GM12892 (cell line): ENCODE measurements around the gene RAB20.

Source experiments
- DNase-seq: peaks from one replicate; pipeline ENCODE4 v3.0.0; 2011; ENCODE audit not compliant: insufficient read length
- FAIRE-seq: peaks from 2 replicates; lab custom pipeline; 2011; peaks lifted over from hg19 to GRCh38; lab: Jason Lieb, UNC
- POLR2A ChIP-seq: IDR thresholded peaks from 2 replicates; pipeline ENCODE4 v1.6.1; 2011; ENCODE audit warnings: low read depth, low read length, control low read depth
- POLR2AphosphoS5 ChIP-seq: IDR thresholded peaks from 2 replicates; pipeline ENCODE4 v1.6.1; 2011; ENCODE audit warnings: low read depth, low read length, control low read depth
- TAF1 ChIP-seq: IDR thresholded peaks from 2 replicates; pipeline ENCODE4 v1.6.1; 2011; ENCODE audit warnings: low read depth, mild to moderate bottlenecking, control low read depth, low read length, borderline replicate concordance

Gene RAB20

GRCh38 chr13:110549795-110550160, 11.7 kb downstream of the RAB20 start:
- DNase-seq (no peak), FAIRE-seq (no peak)
- TF ChIP-seq TAF1, result no peak
- no peak for TF ChIP-seq POLR2AphosphoS5
- TF ChIP-seq POLR2A, result no peak

GRCh38 chr13:110548891-110549794, 12.4 kb downstream of the RAB20 start:
- FAIRE-seq, result no peak
- TF ChIP-seq POLR2AphosphoS5 (no peak), POLR2A (no peak), TAF1 (no peak)
- DNase-seq, result no peak

GRCh38 chr13:110546926-110547325, 14.6 kb downstream of the RAB20 start:
- TF ChIP-seq POLR2A (no peak), TAF1 (no peak), POLR2AphosphoS5 (no peak)
- DNase-seq, result no peak
- no peak for FAIRE-seq

GRCh38 chr13:110546378-110546777, 15.1 kb downstream of the RAB20 start:
- TF ChIP-seq POLR2A (no peak), POLR2AphosphoS5 (no peak), TAF1 (no peak)
- FAIRE-seq (no peak), DNase-seq (no peak)

- no peak for TF ChIP-seq POLR2AphosphoS5
- no peak for TF ChIP-seq TAF1
- no peak for TF ChIP-seq POLR2A
- FAIRE-seq, result no peak
- no peak for DNase-seq
These were observed 19.2 kb downstream of the RAB20 start for GRCh38 chr13:110542169-110542796.

GRCh38 chr13:110541526-110541920, 20.0 kb downstream of the RAB20 start:
- FAIRE-seq (no peak), DNase-seq (no peak)
- no peak for TF ChIP-seq POLR2A
- no peak for TF ChIP-seq POLR2AphosphoS5
- TF ChIP-seq TAF1, result no peak

GRCh38 chr13:110540871-110541525, 20.5 kb downstream of the RAB20 start:
- no peak for DNase-seq
- no peak for TF ChIP-seq POLR2A
- TF ChIP-seq POLR2AphosphoS5, result no peak
- TF ChIP-seq TAF1, result no peak
- no peak for FAIRE-seq

GRCh38 chr13:110539894-110540293, 21.6 kb downstream of the RAB20 start:
- no peak for DNase-seq
- FAIRE-seq, result no peak
- TF ChIP-seq POLR2AphosphoS5 (no peak), POLR2A (no peak), TAF1 (no peak)

- DNase-seq, result no peak
- peak; percentile 78 for FAIRE-seq
- TF ChIP-seq TAF1 (no peak), POLR2AphosphoS5 (no peak), POLR2A (no peak)
These were observed 22.9 kb downstream of the RAB20 start for GRCh38 chr13:110538632-110539031.

GRCh38 chr13:110536006-110536693, 25.4 kb downstream of the RAB20 start:
- FAIRE-seq (no peak), DNase-seq (no peak)
- TF ChIP-seq POLR2A, result no peak
- no peak for TF ChIP-seq POLR2AphosphoS5
- no peak for TF ChIP-seq TAF1

GRCh38 chr13:110535526-110535925, 26.0 kb downstream of the RAB20 start:
- DNase-seq, result no peak
- TF ChIP-seq TAF1 (no peak), POLR2A (no peak), POLR2AphosphoS5 (no peak)
- no peak for FAIRE-seq
